GM20000 (cell line): Measurements from ENCODE around the gene IL1RAPL1.

Source experiments
- DNase-seq: peaks from one replicate; pipeline ENCODE4 v3.0.0; 2012; ENCODE audit warnings: low spot score
- TF ChIP-seq, protein P1 (sequence below): IDR thresholded peaks from 2 replicates; pipeline ENCODE4 v1.5.1; 2012; ENCODE audit warnings: mild to moderate bottlenecking, control low read depth; ENCODE audit errors: extremely low read depth, missing control alignments

IL1RAPL1 gene

DNA sequence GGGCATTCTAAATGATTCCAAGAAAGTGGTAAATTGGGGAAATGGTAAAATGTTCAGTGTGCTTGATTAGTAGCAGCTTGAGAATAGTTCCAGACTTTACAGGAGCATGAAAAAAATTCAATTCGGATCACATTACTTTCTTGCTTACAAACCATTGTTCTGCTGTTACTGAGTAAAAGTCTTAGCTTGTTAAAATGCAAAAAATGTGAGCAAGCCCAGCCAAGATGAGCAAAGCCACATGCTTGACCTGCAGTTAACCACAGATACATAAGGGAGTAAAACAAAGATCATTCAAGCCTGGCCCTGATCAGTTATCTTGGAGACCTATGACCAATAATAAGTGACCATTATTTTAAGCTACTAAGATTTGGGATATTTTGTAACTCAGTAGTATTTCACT lies 1065.2 kb downstream of the IL1RAPL1 start:
- TF ChIP-seq, protein P1, sequence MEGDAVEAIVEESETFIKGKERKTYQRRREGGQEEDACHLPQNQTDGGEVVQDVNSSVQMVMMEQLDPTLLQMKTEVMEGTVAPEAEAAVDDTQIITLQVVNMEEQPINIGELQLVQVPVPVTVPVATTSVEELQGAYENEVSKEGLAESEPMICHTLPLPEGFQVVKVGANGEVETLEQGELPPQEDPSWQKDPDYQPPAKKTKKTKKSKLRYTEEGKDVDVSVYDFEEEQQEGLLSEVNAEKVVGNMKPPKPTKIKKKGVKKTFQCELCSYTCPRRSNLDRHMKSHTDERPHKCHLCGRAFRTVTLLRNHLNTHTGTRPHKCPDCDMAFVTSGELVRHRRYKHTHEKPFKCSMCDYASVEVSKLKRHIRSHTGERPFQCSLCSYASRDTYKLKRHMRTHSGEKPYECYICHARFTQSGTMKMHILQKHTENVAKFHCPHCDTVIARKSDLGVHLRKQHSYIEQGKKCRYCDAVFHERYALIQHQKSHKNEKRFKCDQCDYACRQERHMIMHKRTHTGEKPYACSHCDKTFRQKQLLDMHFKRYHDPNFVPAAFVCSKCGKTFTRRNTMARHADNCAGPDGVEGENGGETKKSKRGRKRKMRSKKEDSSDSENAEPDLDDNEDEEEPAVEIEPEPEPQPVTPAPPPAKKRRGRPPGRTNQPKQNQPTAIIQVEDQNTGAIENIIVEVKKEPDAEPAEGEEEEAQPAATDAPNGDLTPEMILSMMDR, result no peak
- no peak for DNase-seq

DNA sequence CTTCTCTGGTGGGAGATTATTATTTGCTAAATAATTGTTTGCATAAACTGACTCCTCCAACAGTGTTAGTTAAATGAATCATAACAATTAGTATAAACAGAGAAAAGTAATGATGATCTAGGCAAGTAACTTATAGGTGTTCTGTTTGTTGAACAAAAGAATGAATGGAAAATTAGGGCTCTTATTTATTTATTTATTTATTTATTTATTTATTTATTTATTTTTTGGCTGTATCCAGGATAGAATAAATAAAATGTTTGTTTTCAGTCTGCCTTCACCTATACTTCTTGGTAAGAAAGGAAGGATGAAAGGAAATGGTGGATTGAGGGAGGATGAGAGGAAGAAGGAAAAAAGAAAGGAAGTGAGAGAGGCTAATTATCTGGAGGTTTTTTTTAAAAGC lies 1066.5 kb downstream of the IL1RAPL1 start:
- DNase-seq, result no peak
- TF ChIP-seq, protein P1, result no peak

DNA sequence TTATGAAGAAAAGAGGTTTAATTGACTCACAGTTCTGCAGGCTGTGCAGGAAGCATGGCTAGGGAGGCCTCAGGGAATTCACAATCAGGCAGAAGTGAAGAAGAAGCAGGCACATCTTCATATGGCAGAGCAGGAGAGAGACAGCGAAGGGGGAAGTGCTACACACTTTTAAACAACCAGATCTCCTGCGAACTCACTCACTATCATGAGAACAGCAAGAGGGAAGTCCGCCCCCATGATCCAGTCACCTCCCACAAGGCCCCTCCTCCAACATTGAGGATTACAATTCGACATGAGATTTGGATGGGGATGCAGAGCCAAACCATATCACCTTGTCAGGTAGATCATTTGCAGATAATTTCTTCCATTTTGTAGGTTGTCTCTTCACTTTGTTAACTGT lies 1072.7 kb downstream of the IL1RAPL1 start:
- TF ChIP-seq, protein P1, result no peak
- no peak for DNase-seq

DNA sequence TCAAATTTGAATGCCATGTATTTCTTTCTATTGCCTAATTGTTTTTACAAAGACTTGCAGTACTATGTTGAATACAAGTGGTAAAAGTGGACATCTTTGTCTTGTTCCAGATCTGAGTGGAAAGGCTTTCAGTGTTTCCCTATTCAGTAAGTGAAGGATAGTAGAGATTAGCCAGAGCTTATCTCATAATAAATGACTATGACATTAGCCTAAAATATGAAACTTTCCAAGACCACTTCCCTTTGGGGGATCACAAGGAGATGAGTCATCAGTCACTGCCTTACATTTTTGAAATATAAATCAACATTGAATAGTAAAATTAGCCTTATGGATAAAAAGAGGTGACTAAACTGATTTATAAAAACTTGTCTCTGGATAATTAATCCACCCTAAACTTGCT lies 1074.0 kb downstream of the IL1RAPL1 start:
- TF ChIP-seq, protein P1, result no peak
- DNase-seq, result no peak

DNA sequence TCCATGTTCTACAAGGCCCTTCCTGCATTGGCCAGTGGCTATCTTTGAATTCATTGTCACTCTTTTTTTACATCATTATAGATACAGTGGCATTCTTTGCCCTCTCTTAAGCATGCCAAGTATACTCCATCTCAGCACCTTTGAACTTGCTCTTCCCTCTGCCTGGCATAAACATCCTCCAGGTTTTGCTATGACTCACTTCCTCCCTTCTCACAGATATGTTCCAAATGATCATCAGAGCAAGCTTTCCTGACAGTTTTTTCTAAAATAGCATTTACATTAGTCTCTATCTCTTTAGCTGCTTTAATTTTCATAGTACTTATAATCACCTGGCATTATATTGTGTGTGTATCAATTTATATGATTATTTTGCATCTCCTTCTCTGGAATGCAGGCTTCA lies 1074.9 kb downstream of the IL1RAPL1 start:
- no peak for DNase-seq
- TF ChIP-seq, protein P1, result no peak

DNA sequence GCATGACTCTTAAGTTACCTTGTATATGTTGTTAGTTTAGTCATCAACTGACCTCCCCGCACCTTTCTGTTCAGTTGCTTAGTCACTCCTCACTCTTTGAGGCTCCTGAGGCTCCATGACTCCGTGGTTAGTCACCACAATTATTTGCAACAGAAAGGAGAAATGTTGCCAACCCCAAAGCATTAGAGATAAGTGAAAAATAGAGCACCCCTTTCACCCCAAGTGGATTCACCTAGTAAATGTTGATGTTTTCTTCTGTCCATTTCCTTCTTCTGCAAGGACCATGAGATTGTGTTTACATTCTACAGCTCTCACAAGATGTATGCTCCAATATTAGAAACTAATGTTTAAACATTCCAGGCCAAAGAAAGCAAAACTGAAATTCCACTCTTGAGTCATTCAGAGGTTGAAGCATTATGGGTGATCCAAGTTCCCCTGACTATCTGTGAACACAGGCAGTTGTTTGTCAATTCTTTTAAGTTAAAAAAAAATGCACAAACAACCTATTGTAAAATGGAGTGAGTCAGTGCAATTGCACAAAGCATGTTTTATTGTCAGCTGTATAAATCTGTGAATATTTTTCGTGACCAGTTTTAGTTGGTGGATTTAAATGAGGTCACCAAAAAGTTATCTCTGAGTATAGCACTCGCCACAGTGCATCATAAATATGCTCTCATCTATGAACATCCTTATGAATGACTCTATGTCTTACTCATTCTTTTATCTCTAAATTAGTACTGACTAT lies 1075.7 kb downstream of the IL1RAPL1 start:
- TF ChIP-seq, protein P1, result no peak
- no peak for DNase-seq

DNA sequence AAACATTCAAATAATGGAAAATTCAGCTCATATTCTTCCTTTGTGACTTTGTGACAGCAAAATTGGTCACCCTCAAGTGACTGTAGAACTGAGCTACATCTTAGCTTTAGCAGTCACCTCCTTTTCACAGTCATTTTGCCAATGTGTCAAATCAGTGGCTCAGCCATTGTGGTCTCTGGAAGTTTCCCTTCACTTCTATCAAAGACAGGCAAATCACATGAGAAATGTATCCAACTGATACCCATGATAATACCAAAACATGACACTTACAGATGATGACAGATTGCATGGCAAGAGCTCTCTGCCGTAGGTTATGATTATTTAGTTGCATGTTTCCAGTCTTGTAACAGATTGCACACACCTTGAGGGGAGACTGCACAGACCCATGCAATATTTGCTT lies 1078.3 kb downstream of the IL1RAPL1 start:
- no peak for DNase-seq
- TF ChIP-seq, protein P1, result no peak
